Measurements from ENCODE around the gene UPF3A.

UPF3A gene

DNA sequence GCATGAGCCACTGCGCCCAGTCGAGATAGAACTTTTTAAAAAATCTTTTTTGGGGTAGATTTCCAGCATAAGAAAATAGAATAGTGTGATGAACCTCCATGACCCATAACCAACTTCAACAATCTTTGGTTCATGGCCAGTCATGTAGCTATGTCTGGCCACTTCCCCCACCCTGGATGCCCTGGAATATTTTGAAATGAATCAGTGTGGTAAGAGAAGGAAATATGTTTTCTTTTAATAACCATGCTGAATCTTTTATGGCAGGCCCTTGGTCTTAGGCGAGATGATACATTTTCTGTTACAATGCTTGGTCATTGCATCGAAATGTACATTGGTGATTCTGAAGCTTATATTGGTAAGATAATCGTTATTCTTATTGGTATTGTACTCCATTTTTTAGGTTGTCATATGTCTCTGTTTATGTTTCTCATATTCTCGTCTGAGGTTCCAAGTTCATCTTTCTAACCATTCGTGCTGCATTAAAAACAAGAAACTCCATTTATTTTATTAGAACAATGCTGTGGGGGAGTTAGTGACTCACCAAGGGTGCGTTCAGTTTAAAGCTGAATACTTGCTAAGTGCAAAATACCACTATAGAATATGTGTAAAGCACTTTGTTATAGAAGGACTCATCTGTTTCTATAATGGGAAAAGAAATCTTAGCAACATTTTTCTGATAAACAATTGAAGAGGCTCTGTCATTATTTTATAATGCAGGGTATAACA, 16.4 kb upstream of the UPF3A start:
- no peak for DNase-seq

DNA sequence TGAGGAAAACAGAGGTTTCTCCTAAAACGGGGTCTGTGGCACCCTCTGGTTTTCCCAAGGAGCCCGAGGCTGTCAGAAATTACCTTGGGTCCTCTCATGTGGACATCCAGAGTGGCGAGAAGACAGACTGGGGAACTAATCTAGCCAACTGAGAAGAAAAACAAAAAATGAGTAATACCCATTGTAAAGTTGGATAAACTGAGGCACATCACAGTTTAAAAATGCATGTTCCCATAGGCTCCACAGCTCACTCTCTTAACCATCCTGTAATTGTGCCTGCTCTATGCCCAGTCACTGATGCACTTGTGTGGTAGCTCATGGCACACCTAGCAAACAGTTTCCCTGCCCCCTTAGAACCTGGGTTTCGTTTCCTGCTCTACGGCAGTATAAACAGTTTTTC, 15.2 kb upstream of the UPF3A start:
- DNase-seq: no peak

- no peak for DNase-seq
Observed at GRCh38 chr13:114268344-114269280, 12.8 kb upstream of the UPF3A start.

GRCh38 chr13:114269281-114269770, 12.1 kb upstream of the UPF3A start:
- DNase-seq: no peak

- no peak for DNase-seq
Observed at GRCh38 chr13:114272977-114273376, 8.4 kb upstream of the UPF3A start.

- no peak for DNase-seq
Observed at GRCh38 chr13:114275304-114275703, 6.1 kb upstream of the UPF3A start.

GRCh38 chr13:114279146-114279545, 2.3 kb upstream of the UPF3A start:
- no peak for DNase-seq

GRCh38 chr13:114279758-114280355, 1.5 kb upstream of the UPF3A start:
- no peak for DNase-seq

DNA sequence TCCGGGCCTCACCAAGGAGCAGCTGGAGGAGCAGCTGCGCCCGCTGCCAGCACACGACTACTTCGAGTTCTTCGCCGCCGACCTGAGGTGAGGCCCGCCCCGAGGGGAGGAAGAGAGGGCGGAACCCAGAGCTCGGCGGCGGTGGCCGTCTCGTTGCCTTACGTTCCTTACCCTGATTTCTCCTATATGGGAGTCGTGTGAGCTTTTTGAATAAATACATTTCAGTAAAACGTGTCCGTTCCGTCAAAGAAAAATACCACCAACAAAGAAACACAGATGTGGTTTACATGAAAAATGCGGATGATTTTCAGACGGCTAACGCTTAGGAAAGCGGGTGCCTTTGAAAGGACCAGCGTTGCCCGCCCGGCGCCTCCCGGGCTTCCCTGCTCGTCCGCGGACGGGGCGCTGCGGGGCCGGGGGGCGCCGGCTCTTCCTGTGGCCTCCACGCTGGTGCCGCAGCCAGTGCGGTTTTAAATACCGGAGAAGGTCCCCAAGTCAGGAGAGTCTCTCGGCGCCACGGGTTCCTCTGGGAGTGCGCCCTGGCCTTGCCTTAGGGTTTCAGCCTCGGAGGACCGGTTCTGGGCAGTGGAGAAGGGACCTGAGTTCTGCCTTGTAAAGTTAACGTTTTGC, 755 bp downstream of the UPF3A start:
- DNase-seq: peak; percentile 55

- DNase-seq: no peak
Observed at GRCh38 chr13:114283576-114283975, 2.2 kb downstream of the UPF3A start.

DNA sequence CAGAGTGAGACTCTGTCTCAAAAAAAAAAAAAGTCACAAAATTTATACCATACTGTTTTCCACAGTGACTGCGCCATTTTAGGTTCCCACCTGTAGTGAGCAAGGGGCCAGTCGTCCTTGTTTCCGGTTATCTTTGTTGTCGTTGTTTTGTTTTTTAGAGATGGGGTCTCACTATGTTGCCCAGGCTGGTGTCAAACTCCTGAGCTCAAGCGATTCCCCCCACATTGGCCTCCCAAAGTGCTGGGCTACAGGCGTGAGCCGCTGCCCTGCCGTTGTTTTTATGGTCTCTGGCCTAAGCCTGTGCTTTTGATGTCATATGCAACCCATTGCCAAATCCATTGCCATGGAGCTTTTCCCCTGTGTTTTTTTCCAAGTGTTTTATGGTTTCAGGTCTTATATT, 3.3 kb downstream of the UPF3A start:
- DNase-seq: no peak

- no peak for DNase-seq
Observed at GRCh38 chr13:114285166-114285808, 3.9 kb downstream of the UPF3A start.

DNA sequence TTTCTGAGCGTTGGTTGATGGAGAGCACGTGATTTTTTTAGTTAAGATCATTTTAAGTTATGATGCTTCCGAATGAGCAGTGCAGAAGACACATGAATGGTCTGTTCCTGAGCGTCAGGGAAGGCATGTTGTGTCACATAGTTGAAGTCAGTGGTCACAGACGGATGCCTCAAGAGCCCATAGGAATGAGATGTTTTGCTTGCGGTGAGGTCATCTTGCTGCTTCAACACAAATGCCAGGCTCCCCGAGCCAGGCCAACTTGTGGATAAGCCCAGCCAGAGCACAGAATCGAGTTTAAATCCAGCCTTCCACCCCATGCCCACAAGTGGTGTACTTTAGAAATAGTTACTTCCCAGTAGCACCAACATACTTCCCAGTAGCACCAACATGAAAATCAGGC, 5.4 kb downstream of the UPF3A start:
- DNase-seq: no peak

DNA sequence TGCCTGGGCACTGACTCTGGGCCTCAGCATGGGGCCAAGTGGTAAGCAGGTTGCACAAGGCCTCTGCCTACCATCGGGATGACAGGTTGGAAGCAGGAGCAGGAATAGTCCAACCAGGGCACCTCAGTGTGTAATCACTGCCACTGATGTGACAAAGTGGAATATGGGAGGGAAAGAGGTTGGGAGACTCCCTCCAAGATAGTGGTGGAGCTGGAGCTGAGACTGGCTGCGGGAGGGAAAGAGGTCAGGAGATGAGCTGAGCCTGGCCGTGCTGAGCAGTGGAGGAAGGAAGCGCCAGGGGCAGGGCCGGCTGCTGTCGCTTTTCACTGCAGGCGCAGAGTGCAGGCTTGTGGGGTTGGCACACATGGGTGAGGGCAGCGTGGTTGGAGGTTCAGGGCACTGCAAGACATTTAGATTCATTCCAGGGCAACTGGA, 6.8 kb downstream of the UPF3A start:
- DNase-seq: no peak

GRCh38 chr13:114296448-114296847, 15.0 kb downstream of the UPF3A start:
- DNase-seq: no peak

GRCh38 chr13:114296902-114297301, 15.5 kb downstream of the UPF3A start:
- DNase-seq: no peak

DNA sequence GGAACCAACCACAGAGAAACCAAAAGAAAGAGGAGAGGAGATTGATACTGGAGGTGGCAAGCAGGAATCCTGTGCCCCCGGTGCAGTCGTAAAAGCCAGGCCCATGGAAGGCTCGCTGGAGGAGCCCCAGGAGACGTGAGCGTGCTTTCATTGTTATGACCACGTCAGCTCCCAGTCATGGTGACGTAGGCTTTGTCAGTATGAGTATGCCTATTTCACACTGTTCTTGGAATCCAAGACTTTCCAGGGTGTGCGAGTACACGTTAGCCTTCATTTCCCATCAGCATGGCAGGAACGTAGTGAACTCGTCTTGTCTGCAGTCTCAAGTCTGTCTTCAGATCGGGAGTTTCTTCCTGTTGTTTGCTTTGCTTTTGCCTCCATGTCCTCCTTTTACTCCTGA, 17.5 kb downstream of the UPF3A start:
- DNase-seq: no peak

DNA sequence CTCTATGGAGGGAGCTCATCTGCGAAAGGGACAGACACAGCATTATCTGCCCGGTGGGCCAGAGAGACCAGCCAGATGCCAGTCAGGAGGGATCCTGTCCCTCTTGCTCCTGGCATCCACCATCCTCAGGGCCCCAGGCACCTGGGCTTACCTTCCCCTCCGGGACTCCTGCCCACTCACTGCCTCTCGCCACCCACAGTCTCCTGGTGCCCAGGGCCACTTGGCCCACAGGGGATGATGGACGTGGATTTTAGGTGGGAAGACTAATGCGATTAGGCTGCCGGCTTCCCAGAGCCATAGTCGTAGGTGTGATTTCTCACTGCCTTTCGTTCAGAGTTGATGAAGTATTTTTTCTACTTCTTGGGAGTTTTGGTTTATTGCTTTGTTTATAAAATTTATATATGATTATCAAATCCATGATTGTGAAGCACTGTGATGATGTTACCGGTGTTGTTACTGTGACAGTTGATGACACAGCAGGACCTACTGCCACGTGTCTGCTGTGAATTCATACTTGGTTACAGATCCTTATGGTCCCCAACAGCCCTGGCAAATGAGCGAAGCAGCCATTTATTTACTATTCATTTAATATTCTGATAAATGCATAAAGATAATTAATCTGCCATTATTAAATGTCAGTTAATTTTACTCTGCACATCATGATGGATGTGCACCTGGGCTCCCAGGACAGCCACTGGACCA, 18.4 kb downstream of the UPF3A start:
- DNase-seq: no peak

DNA sequence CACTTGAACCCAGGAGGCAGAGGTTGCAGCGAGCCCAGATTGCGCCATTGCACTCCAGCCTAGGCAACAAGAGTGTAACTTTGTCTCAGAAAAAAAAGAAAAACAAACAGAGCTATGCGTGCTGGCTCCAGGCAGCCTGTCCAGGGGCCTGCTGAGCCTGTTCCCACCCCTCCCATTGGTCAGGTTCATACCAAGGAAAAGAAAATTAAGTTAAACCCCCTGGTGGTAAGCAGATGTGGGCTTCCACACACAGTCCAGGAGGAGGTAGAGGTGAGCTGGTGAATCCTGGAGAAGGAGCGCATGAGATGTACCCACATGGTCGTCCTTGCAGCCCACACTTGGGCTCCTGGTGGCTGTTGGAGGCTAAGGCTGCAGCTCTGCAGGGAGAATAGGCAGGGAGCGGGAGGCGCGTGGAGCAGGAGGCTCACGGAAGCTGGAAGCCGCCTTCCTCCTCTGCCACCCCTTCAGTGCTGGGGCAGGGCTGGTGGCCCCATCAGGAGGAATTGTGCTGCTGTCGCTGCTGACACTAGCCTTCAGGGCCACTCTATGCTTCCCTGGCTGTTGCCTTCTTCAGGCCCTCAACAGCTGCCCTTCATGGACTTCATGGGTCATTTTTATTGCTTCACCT, 22.4 kb downstream of the UPF3A start:
- DNase-seq: no peak

GRCh38 chr13:114304346-114305034, 23.1 kb downstream of the UPF3A start:
- no peak for DNase-seq

GRCh38 chr13:114309086-114309485, 27.7 kb downstream of the UPF3A start:
- no peak for DNase-seq
